Fibroblast of skin of left biceps (primary cell): Measurements from ENCODE around the gene RAB40C.
A peak's percentile ranks its signal among the peaks of the same experiment; 100 is the strongest.

Experiments used
- DNase-seq, 2 experiments: peaks; one replicate each; pipeline ENCODE4 v3.0.0-alpha.2; 2013; ENCODE audit warnings: low read depth in 2 of 2

Gene RAB40C

DNA sequence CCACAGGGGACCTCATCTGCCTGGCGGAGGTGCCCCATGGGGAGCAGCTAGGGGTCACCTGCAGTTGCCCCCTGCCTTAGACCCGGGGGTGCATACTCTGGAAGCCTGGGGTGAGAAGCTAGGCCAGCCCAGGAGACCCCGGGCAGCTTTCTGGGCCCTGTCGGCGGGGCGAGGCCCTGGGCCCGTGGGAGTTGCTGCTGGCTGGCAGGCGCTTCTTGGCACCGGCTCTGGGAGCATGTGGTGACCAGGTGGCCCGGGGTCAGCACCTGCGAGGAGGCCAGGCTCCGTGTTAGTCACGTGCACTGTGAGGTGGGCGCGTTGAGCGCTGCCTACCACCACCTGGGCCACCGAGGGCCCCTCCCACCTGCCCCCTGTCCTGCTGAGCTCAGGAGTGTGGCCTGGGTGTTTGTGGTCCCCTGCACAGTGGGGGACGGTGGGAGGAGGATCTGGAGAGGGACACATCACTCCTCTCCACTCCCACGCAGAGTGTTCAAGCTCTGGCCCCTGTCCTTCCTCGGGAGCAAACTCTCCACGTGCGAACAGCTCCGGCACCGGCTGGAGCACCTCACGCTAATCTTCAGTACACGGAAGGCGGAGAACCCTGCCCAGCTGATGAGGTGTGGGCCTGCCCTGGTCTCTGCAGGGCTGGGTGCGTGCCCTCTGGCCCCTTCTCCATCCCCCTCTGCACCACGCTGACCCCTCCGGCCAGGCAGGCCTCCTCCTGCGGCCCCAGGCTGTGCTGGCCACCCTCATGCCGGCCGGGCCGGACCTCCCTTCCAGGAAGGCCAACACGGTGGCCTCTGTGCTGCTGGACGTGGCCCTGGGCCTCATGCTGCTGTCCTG, 14.3 kb upstream of the RAB40C start:
- DNase-seq: no peak

DNA sequence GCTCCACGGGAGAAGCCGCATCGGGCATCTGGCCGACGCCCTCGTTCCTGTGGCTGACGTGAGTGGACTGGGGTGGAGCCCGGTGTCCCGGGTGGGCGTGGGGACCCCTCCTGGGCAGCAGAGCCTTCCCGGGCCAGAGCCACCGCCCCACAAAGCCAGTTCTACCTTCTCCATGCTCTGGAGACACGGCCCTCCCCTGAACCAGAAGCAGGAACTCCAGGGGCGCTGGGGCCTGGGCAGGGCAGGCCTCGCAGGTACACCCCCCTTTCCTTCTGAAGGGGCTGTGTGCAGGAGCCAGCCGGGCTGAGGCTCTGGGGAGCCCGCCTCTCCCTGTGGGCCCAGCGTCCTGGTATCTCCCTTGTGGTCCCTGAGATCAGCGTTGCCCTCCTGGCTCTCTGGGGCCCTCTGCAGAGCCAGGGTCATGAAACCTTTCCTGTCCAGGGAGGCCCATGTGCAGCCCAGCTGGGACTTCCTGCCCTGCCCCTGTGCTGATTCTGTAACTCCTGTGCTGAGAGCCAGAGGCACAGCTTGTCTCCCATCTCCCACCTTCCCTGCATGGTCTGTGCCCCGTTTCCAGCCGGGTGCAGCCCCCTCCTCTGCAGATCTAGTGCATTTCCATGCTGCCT, 13.6 kb upstream of the RAB40C start:
- DNase-seq: no peak

DNA sequence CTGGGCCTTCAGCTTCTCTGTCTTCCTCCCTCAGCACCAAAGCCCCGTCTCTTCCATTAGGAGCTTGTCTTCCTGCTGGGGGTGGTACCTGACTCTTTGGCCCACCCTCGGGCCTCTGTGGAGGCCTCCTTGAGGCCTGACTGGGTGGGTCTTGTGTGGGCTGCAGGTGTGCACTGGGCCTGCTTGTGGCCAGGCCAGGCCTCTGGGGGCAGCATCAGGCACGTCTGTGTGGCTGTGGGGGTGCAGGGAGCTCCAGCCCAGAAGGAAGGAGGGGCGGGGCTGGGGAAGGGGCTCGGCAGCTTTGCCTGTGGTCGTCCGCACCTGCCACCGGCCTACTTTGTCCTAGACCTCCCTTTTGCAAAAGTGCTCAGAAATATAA, 13.1 kb upstream of the RAB40C start:
- no peak for DNase-seq

DNA sequence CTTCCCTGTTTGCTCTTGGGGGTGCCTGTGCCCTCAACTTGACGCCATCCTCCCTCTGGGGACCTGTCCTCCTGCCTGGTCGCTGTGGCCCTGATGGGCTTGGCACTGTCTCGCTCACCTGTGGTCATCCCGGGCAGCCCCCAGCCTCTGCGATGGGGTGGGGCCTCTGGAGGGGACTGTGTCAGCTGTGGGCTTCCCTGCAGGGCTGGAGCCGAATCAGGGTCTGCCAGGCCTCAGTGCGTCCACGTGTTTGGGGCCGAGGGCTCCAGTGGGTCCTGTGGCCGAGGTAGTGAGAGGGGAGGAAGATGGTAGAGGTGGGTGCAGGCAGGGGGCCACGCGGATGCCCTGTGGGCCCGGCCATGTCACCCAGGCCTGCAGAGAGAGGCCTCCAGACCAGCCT, 12.1 kb upstream of the RAB40C start:
- DNase-seq: no peak

DNA sequence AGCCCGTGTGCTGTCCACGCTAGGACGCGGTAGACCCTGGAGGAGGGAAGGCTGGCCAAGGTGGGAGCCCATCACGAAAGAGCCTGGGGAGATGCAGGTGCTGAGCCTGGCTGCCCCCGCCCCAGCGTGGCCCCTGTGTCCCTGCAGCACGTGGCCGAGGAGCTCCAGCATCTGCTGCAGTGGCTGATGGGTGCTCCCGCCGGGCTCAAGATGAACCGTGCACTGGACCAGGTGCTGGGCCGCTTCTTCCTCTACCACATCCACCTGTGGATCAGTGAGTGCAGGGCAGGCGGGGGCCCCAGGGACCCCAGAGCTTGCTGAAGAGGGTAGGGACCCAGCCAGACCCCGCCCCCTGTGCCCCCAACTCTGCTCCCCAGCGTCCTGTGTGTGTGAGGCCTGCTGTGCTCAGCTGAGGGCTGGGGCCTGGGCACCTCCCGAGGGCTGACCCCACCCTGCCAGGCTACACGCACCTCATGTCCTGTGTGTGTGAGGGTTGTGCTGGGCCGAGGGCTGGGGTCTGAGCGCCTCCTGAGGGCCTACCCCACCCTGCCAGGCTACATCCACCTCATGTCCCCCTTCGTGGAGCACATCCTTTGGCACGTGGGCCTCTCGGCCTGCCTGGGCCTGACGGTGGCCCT, 11.5 kb upstream of the RAB40C start:
- DNase-seq: no peak

DNA sequence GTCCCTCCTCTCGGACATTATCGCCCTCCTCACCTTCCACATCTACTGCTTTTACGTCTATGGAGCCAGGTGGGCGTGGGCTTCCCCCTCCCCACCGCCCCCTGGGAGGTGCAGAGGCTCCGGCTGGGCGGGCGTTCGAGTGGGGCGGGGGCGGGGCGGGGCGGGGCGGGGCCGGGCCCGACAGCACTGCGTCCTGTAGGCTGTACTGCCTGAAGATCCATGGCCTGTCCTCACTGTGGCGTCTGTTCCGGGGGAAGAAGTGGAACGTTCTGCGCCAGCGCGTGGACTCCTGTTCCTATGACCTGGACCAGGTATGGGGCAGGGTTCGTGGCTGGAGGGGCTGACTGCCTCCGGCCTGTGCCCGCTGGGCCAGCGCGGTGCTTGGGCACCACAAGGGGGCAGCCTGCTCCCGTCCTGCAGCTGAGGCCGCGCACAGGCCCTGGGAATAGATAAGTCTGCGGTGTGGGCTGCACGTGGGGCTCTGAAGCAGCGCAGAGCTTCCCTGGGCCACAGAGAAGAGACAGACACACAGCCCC, 10.9 kb upstream of the RAB40C start:
- DNase-seq: no peak

DNA sequence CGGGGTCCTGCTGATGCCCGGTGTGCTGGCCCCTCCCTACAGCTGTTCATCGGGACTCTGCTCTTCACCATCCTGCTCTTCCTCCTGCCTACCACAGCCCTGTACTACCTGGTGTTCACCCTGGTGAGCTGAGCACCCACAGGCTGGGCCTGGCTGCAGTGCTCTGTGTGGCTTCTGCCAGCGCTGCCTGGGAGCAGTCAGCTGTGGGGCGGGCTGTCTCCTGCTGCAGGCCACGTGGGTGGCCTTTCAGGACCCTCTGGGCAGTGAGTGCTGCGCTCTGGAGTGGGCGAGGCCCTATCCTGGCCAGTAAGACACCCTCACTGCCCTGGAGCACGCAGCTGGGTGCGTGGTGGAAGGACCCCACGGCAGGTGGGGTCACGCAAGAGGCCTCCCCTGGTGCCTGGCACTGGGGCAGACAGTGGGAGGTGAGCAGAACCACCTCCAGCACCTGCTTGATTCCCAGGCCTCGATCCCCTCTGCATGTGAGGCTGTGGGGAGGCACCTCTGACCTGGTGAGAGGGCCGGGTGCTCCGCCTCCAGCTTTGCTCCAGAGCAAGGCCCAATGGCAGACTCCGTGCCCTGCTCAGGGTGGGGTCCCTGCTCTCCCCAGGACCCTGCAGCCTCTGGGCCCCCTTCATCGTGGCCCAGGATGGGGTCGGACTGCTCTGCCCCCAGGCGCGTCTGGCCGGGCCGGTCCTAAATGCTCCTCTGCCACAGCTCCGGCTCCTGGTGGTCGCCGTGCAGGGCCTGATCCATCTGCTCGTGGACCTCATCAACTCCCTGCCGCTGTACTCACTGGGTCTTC, 9.5 kb upstream of the RAB40C start:
- no peak for DNase-seq

DNA sequence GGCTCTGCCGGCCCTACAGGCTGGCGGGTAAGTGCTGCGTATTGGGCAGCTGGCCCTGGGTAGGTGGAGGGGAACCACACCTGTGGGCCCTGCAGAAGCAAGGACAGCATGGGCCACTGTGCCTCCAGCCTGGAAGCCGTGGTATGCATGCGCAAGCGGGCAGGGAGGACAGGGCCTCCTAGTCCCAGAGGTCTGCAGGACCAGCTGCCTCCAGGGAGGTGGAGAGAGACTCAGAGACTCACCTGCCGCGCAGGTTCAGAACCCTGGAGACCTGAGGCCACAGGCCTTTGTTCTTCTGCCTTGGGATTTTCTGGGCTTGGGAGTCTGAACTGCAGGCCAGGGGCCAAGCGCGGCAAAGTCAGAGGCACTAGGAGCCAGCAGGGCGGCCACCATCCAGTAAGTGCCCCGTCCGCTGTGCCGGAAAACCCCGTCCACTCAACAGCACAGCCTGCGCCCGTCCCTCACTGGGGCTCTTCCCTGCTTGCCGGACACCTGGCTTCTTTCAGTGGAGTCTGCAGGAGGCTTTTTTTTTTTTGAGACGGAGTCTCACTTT, 8.8 kb upstream of the RAB40C start:
- DNase-seq: no peak

DNA sequence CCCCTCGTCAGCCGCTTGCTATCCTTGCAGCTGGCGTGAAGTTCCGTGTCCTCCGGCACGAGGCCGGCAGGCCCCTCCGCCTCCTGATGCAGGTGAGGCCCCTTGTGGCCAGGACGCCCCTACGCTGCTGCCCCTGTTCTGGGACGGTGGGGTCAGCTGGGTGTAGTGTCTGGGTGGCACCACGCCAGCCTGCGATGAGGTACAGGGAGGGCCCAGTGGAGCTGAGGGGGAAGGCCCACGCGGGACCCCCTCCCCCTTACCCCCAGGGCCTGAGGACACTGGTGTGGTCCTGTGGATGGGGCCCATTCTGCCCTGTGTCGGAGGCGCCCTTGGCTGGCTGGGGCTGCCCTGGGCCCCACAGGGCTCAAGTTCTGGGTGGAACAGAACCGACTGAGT, 7.7 kb upstream of the RAB40C start:
- DNase-seq: no peak

DNA sequence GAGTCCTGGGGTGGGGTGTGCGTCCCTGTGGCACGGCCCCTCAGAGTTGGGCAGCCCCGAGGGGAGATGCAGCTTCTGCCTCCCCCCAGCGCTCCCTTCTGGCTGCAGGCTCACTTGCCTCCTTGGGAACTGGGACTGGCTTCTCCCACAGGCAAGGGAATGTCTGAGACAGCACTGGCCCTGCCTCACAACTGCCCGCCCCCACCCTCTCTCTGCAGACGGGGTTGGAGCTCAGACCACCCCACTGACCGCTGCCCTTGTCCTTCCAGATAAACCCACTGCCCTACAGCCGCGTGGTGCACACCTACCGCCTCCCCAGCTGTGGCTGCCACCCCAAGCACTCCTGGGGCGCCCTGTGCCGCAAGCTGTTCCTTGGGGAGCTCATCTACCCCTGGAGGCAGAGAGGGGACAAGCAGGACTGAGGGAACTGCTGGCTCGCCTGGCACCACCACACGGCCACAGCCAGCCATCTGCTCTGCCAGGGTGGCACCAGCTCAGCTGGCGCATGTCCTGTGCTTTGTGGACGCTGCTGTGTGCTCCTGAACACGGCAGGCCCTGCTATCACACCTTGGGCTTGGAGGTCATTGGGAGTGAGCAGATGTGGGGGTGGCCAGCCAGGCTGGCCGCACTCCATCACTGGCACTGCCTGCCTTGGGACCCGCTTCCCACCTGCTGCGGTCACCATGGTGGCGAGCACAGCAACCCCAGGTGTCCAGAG, 7.1 kb upstream of the RAB40C start:
- no peak for DNase-seq

DNA sequence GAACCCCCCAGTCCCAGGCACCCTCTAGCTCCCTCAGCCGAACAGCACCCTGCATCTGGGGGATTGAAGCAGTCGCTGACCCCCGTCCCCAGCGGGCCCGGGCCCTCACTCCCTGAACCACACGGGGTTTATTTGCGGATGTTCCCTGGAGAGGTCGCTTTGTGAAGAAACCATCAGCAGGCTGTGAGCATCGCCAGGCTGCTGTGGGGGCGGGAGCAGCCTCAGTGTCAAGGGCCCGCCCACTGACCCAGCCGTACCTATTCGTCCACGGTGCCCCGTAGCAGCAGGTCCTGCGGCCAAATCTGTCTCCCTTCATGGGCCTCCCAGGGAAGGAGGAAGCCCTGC, 6.4 kb upstream of the RAB40C start:
- DNase-seq: no peak

DNA sequence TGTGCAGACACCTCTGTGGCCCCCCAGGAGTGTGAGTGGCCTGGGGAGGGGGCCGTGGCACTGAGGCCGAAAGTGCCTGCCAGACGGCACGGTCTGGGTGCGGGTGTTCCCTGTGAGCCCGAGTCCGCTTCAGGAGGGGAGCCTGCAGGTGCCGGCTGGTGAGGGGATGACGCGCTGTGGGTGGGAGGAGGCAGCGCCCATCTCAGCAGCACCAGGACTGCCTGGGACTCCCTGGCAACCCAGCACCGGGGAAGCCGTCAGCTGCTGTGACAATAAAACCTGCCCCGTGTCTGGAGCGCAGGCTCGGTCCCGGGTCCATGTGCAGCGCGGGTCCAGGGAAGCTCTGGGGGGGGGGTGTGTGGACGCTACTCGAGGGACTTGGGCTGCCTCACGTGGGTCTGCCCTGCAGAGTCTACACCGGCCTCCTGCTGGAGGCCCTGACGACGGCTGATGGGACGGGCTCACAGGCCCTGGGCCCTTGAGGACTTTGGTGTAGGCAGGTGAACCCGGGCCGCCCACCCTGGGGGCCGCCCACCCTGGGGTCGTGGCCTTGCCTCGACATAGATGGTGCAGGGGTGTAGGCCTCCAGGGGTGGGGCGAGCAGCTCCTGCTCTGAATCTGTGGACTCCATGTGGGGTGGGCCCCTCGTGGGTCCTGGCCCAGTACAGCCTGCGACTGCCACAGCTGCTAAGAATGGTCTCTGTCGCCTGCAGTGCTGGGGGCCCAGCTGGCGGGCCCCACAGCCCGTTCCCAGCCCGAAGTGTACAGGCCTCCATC, 5.9 kb upstream of the RAB40C start:
- DNase-seq: no peak

DNA sequence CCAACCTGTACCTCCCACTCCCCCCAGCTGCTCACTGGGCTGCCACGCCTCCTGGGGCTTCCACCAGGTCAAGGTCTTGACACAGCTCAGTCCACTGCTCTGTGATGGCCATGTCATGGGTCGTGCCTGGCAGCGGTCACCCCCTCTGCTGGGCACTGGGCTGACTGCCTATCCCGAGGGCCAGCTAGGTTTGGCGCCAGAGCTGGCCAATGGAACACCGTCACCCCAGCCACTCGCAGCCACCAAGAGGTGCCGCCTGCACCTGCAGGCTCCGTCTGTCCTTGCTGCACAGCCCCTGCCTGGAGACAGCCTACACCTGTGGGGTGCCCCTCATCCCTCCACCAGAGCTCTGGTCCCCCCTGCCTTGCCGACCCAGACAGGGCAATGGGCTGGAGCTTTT, 4.5 kb upstream of the RAB40C start:
- no peak for DNase-seq

DNA sequence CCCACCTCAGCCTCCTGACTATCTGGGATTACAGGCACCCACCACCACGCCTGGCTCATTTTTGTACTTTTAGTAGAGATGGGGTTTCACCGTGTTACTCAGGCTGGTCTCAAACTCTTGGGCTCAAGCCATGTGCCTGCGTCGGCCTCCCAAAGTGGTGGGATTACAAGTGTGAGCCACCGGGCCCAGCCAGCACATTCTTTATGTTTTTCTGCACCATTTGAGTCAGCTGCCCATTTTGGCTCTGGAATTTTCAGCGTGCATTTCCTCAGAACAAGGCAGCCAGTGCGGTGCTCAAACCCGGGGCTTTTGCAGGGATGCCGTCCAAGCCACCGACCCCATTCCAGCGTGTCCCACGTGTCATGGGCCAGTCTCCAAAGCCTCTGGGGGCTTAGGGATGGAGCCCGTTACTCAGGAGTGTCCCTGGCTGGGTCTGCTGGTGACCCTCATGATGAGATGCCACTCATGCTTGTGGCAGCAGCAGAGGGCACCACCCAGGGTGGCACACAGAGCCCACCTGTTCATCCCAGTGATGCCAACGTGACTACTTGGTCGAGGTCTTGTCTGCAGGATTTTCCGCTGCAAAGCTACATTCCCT, 3.7 kb upstream of the RAB40C start:
- DNase-seq: no peak

DNA sequence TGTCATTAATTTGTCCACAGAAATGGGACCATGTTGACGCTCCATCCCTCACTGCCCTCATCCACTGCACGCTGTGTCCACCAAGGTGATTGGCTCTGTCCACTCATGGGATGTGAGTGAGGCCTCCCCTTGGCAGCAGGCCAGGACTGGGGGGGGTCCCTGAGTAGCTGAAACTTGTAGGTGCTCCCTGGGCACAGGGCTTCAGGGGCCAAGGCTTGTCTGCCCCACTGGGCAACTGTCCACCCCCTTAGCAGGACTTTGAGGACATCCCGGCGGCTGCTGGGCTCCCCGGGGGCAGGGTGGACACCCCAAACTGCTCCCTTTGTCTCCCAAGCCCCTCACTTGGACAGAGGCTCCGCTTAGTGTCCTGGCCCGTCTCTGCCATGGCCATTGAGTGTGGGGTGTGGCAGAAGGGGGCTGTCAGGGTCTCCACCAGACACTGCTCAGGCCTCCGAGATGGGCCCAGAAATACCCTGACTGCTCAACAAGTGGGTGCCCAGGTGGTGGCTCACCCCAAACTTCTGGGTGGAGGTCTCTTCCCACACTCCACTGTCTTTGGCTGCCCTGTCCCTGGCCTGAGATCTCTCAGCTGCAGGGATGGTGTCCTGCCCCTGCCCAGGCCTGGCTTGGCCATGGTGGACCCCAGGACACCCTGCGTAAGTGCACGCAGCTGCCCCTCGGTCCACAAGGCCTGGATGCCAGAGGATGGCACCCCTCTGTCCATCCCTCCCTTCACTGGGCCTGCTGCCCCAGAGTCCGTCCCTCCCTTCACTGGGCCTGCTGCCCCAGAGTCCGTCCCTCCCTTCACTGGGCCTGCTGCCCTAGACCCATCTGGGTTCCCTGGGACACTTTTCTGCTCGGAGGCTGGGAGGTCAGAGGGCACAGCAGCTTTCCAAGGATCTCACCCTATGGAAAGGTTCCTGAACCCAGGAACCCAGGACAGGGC, 2.9 kb upstream of the RAB40C start:
- no peak for DNase-seq

DNA sequence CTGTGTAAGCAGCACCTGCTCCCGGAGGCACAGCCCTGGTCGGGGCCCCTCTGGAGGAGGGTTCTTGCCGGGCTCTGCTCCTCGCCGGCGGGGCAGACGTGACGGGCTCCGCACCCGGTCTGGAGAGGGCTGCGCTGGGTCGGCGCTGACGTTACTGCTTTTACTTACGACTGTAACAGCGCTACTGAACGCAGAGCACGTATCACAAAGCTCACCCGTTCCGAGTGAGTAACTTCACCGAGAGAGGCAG, 1.3 kb upstream of the RAB40C start:
- no peak for DNase-seq

DNA sequence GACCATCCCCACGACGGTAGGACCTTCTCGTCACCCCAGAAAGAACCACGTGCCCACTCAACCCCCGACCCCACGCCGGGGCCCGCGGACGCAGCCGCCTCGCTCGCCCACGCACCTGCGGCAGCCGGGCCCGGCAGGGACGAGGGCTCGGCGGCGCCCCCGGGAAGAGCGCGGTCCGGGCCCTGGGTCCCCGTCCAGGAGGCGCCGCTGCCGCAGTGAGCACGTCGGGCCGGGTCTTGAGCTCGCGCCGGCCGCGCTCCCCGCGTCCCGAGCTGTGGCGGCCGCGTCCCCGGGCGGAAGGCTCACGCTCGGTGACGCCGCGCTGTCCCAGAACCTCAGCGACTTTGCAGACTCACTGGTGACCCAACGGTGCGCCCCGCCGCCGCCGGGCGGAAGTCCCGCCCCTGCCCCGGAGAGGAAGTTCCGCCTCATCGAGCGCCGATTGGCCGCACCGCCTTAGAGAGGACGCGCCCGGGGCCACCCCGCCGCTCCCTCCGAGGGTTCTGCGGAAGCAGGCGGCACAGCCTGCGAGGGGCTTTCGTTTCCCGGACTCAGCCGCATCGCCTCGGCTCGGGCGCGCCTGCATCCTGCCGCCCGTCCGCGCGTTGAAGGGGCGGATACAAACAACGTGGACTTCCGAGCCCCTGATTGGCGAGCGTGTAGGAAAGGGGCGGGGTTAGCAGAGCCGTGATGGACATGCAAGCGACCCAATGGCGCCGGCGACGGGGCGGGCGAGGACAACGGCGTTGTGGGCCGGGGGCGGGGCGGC, 793 bp upstream of the RAB40C start:
- peak; percentile 83 to 86 for DNase-seq

DNA sequence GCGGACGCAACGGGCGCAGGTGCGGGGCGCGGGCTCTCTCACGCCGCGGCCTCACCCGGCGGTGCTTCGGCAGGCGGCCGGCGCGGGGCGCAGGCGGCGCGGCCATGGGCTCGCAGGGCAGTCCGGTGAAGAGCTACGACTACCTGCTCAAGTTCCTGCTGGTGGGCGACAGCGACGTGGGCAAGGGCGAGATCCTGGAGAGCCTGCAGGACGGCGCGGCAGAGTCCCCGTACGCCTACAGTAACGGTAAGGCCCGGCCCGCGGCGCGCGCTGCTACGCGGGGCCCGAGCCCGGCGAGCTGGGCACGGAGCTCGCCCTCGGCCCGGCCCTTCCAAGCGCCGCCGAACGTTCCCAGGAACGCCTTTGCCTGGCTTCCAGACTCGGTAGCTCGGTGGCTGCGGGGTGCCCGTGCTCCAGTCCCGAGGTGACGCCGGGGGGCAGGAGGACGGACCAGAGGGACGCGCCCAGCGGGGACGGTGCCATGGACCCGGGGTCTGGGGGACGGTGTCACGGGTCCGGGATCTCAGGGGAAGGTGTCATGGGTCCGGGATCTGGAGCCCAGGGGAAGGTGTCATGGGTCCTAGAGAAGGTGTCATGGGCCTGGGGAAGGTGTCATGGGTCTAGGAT, 435 bp downstream of the RAB40C start:
- DNase-seq: no peak
